ENCODE results near the gene PBX4.
A peak's percentile ranks its signal among the peaks of the same experiment; 100 is the strongest.

Gene PBX4

DNA sequence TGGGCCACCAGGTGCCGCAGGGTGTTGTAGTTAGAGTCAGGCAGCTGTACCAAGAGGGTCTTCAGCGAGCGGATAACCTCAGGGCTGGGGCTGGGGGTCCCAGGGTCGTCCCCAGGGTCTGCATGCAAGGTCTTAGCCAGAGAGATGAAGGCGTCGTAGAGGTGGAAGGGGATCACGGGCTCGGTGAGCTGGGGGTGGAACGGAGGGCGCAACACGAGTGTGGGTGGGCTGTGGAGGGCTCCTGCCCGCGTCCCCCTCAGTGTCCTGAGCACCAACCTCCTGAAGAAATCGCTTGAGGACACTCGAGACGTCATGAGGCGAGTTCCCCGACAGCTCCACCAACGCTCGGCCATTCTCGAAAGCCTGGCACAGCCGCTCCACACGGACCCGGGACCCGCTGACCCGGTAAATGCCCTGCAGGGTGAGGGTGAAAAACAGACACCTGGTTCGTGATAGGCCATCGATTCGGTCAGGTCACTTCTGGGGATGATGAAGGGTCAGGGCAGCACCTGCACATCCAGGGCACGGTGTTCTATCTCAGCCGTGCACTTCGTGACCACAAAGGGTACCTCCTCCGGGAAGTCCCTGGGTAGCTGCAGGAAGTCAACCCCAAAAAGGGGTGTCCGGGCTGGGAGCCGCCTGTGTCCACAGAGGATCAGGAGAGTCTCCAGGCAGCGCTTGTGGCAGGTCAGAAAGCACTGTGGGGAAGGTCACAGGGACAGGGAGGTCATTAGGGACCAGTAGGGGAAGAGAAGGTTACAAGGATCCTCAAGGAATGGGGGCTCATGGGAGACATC lies 16.2 kb upstream of the PBX4 start:
- H3K4me1 ChIP-seq (ENCODE audit: control insufficient read depth, insufficient read depth, low read length, unreplicated experiment) = no peaks in the 10 kb centered on the region
- H2AFZ ChIP-seq (ENCODE audit: low read length, unreplicated experiment) = no peak overlapping the region
- no peak overlapping the region for H3K4me3 ChIP-seq (ENCODE audit: low read depth, low read length)
- H3K36me3 ChIP-seq (ENCODE audit: insufficient read depth, low read length) = peaks cover 6% of the 10 kb centered on the region; the same call in 1 of the 2 replicates
- H3K27ac ChIP-seq (ENCODE audit: low read depth, low read length) = no peak overlapping the region
- no peaks in the 10 kb centered on the region for H3K79me2 ChIP-seq (ENCODE audit: control insufficient read depth, insufficient read depth, low read length, unreplicated experiment)
- H3K27me3 ChIP-seq (ENCODE audit: insufficient read depth, low read length) = no peaks in the 10 kb centered on the region

- H3K27ac ChIP-seq (ENCODE audit: low read depth, low read length) = no peak overlapping the region
- H3K4me1 ChIP-seq (ENCODE audit: control insufficient read depth, insufficient read depth, low read length, unreplicated experiment) = no peaks in the 10 kb centered on the region
- H3K79me2 ChIP-seq (ENCODE audit: control insufficient read depth, insufficient read depth, low read length, unreplicated experiment) = no peaks in the 10 kb centered on the region
- no peak overlapping the region for H2AFZ ChIP-seq (ENCODE audit: low read length, unreplicated experiment)
- H3K27me3 ChIP-seq (ENCODE audit: insufficient read depth, low read length) = no peaks in the 10 kb centered on the region
- peaks cover 6% of the 10 kb centered on the region; the same call in 1 of the 2 replicates for H3K36me3 ChIP-seq (ENCODE audit: insufficient read depth, low read length)
- no peak overlapping the region for H3K4me3 ChIP-seq (ENCODE audit: low read depth, low read length)
These were observed 15.4 kb upstream of the PBX4 start for GRCh38 chr19:19633711-19634515.

GRCh38 chr19:19632661-19633060 lies 14.2 kb upstream of the PBX4 start:
- Histone ChIP-seq H3K36me3 (ENCODE audit: insufficient read depth, low read length) (peaks cover 6% of the 10 kb centered on the region; the same call in 1 of the 2 replicates), H3K4me1 (ENCODE audit: control insufficient read depth, insufficient read depth, low read length, unreplicated experiment) (no peaks in the 10 kb centered on the region)

GRCh38 chr19:19631346-19631745 lies 12.9 kb upstream of the PBX4 start:
- H3K36me3 ChIP-seq (ENCODE audit: insufficient read depth, low read length) = peaks cover 6% of the 10 kb centered on the region; the same call in 1 of the 2 replicates
- no peak overlapping the region for H3K27ac ChIP-seq (ENCODE audit: low read depth, low read length)
- no peaks in the 10 kb centered on the region for H3K79me2 ChIP-seq (ENCODE audit: control insufficient read depth, insufficient read depth, low read length, unreplicated experiment)
- H3K4me1 ChIP-seq (ENCODE audit: control insufficient read depth, insufficient read depth, low read length, unreplicated experiment) = no peaks in the 10 kb centered on the region
- H3K4me3 ChIP-seq (ENCODE audit: low read depth, low read length) = no peak overlapping the region
- no peak overlapping the region for H2AFZ ChIP-seq (ENCODE audit: low read length, unreplicated experiment)
- H3K27me3 ChIP-seq (ENCODE audit: insufficient read depth, low read length) = no peaks in the 10 kb centered on the region

More at GRCh38 chr19:19632661-19633060, 14.2 kb upstream of the PBX4 start:
- H3K4me3 ChIP-seq (ENCODE audit: low read depth, low read length) = no peak overlapping the region
- H3K79me2 ChIP-seq (ENCODE audit: control insufficient read depth, insufficient read depth, low read length, unreplicated experiment) = no peaks in the 10 kb centered on the region
- no peaks in the 10 kb centered on the region for H3K27me3 ChIP-seq (ENCODE audit: insufficient read depth, low read length)
- H3K27ac ChIP-seq (ENCODE audit: low read depth, low read length) = no peak overlapping the region
- H2AFZ ChIP-seq (ENCODE audit: low read length, unreplicated experiment) = no peak overlapping the region

- H3K27me3 ChIP-seq (ENCODE audit: insufficient read depth, low read length) = no peaks in the 10 kb centered on the region
- H3K36me3 ChIP-seq (ENCODE audit: insufficient read depth, low read length) = peaks cover 6% of the 10 kb centered on the region; the same call in 1 of the 2 replicates
- no peaks in the 10 kb centered on the region for H3K4me1 ChIP-seq (ENCODE audit: control insufficient read depth, insufficient read depth, low read length, unreplicated experiment)
- H3K79me2 ChIP-seq (ENCODE audit: control insufficient read depth, insufficient read depth, low read length, unreplicated experiment) = no peaks in the 10 kb centered on the region
- no peak overlapping the region for H2AFZ ChIP-seq (ENCODE audit: low read length, unreplicated experiment)
- no peak overlapping the region for H3K27ac ChIP-seq (ENCODE audit: low read depth, low read length)
- no peak overlapping the region for H3K4me3 ChIP-seq (ENCODE audit: low read depth, low read length)
These were observed 11.9 kb upstream of the PBX4 start for GRCh38 chr19:19630426-19630825.

GRCh38 chr19:19630062-19630414 lies 11.6 kb upstream of the PBX4 start:
- Histone ChIP-seq H3K27ac (ENCODE audit: low read depth, low read length) (no peak overlapping the region), H3K36me3 (ENCODE audit: insufficient read depth, low read length) (peaks cover 6% of the 10 kb centered on the region; the same call in 1 of the 2 replicates), H2AFZ (ENCODE audit: low read length, unreplicated experiment) (no peak overlapping the region), H3K79me2 (ENCODE audit: control insufficient read depth, insufficient read depth, low read length, unreplicated experiment) (no peaks in the 10 kb centered on the region), H3K27me3 (ENCODE audit: insufficient read depth, low read length) (no peaks in the 10 kb centered on the region), H3K4me3 (ENCODE audit: low read depth, low read length) (no peak overlapping the region), H3K4me1 (ENCODE audit: control insufficient read depth, insufficient read depth, low read length, unreplicated experiment) (no peaks in the 10 kb centered on the region)

DNA sequence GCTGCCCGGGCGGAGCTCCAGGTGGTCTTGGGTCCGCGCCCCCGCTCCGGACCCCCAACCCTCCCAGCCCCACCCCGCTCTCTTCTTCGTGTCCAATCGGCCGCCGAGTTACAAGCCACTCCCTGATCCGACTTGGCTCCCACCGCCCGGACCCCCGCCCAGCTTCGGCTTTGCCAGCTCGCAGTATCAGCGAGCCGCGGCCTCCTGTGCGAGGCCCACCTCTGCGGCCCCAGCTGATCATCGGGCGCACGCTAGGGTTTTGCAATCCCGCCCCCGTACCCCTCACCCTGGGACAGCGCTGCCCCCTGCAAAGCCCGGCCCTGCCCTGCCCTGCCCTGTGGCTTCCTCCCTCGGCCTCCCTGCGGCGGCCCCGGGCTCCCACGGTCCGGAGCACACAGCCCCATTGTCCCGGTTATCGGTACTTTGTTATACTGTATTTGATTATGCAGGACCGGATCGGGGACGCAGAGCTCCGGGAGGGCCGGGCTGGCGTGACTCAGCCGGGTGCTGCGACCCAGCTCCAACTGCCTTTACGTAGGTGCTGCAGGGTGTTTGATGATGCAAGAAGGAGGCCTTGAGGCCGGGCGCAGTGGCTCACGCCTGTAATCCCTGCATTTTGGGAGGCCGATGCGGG lies 10.1 kb upstream of the PBX4 start:
- H3K27me3 ChIP-seq (ENCODE audit: insufficient read depth, low read length) = no peaks in the 10 kb centered on the region
- no peak overlapping the region for H3K27ac ChIP-seq (ENCODE audit: low read depth, low read length)
- peak overlapping the region; percentile 66; the same call in 1 of the 2 replicates for H3K4me3 ChIP-seq (ENCODE audit: low read depth, low read length)
- H3K36me3 ChIP-seq (ENCODE audit: insufficient read depth, low read length) = no peaks in the 10 kb centered on the region
- no peaks in the 10 kb centered on the region for H3K79me2 ChIP-seq (ENCODE audit: control insufficient read depth, insufficient read depth, low read length, unreplicated experiment)
- no peaks in the 10 kb centered on the region for H3K4me1 ChIP-seq (ENCODE audit: control insufficient read depth, insufficient read depth, low read length, unreplicated experiment)
- H2AFZ ChIP-seq (ENCODE audit: low read length, unreplicated experiment) = no peak overlapping the region

- peak within 1 kb of the TSS; percentile 66 for H3K4me3 ChIP-seq (ENCODE audit: low read depth, low read length)
- H3K27ac ChIP-seq (ENCODE audit: low read depth, low read length) = no peak within 1 kb of the TSS
- no peaks in the 10 kb centered on the region for H3K79me2 ChIP-seq (ENCODE audit: control insufficient read depth, insufficient read depth, low read length, unreplicated experiment)
- no peak within 1 kb of the TSS for H2AFZ ChIP-seq (ENCODE audit: low read length, unreplicated experiment)
- H3K27me3 ChIP-seq (ENCODE audit: insufficient read depth, low read length) = no peaks in the 10 kb centered on the region
- H3K4me1 ChIP-seq (ENCODE audit: control insufficient read depth, insufficient read depth, low read length, unreplicated experiment) = no peaks in the 10 kb centered on the region
- H3K36me3 ChIP-seq (ENCODE audit: insufficient read depth, low read length) = no peaks in the 10 kb centered on the region
These were observed 9.4 kb upstream of the PBX4 start, which contains the start of gene LPAR2 for GRCh38 chr19:19627621-19628500. TSS of gene LPAR2 (minus strand) at chr19:19628220. CDS start at chr19:19627275, 945 bp downstream.

DNA sequence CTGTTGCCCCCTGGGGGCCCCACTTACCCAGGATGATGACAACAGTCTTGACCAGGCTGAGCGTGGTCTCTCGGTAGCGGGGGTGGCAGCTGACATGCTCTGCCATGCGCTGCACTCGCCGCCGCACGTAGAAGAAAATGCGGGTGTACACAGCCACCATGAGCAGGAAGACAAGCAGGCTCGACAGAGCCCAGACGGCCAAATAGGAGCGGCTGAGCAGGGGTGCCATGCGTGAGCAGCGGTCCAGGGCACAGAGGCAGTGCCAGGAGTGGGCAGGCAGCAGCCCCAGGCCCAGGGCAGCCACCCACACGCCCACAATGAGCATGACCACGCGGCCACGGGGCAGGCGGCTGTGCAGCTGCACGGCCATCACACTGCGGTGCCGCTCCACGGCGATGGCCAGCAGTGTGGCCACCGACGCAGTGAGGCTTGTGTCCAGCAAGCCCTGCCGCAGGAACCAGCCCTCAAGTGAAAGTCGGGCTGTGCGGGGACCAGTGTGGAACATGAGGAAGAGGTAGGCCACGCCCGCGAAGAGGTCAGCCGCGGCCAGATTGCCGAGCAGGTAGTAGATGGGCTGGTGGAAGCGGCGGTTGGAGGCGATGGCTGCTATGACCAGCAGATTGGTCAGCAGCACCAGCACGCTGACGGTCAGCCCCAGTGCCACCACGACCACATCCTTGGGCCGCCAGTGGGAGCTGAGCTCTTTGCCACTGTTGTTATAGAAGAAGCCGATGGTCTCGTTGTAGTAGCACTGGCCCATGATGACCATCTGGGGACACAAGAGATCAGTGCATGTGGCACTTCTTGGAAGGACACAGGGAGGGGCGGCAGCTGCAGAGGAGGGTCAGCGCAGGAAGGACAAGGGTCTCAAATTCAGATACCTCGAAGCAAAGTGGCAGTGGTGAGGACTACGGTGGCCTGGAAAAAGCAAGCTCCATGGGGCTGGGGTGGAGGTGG lies 8.3 kb upstream of the PBX4 start:
- H3K27ac ChIP-seq (ENCODE audit: low read depth, low read length) = no peak overlapping the region

More for the DNA sequence above, 8.3 kb upstream of the PBX4 start:
- H3K27me3 ChIP-seq (ENCODE audit: insufficient read depth, low read length) = no peaks in the 10 kb centered on the region
- no peak overlapping the region for H2AFZ ChIP-seq (ENCODE audit: low read length, unreplicated experiment)
- H3K36me3 ChIP-seq (ENCODE audit: insufficient read depth, low read length) = no peaks in the 10 kb centered on the region
- H3K4me1 ChIP-seq (ENCODE audit: control insufficient read depth, insufficient read depth, low read length, unreplicated experiment) = no peaks in the 10 kb centered on the region
- no peak overlapping the region for H3K4me3 ChIP-seq (ENCODE audit: low read depth, low read length)
- no peaks in the 10 kb centered on the region for H3K79me2 ChIP-seq (ENCODE audit: control insufficient read depth, insufficient read depth, low read length, unreplicated experiment)

Measured in ACC112 (cell line).